Measurements from ENCODE around the gene IREB2.

DNA sequence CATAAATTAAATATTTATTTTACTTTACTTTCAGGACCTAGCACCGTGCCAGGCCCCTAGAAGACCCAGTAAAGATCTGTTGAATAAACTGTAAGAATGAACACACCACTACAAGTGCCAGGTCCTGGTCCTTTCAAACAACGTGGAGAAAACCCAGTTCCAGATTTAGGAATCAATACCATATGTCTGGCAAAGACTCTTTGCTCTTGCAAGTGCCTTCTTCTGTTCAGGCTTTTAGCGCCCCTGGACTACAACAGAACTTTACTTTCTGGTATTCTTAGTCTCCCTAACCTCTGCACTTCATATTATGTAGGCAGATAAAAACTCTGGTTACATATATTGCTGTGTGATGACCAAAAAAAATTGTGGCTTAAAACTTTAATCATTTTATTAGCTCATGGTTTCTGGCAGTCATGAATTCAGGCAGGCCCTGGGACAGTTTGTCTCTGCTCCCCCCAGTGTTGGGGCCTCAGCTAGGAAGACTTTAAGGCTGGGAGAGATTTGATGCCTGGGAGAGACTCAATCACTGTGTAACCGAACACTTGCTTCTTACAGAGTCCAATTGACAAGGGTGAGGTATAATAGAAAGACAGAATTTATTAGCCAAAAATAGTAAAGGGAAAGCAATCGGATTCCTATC is 99.4 kb downstream of the IREB2 start:
- TF ChIP-seq, protein P1, sequence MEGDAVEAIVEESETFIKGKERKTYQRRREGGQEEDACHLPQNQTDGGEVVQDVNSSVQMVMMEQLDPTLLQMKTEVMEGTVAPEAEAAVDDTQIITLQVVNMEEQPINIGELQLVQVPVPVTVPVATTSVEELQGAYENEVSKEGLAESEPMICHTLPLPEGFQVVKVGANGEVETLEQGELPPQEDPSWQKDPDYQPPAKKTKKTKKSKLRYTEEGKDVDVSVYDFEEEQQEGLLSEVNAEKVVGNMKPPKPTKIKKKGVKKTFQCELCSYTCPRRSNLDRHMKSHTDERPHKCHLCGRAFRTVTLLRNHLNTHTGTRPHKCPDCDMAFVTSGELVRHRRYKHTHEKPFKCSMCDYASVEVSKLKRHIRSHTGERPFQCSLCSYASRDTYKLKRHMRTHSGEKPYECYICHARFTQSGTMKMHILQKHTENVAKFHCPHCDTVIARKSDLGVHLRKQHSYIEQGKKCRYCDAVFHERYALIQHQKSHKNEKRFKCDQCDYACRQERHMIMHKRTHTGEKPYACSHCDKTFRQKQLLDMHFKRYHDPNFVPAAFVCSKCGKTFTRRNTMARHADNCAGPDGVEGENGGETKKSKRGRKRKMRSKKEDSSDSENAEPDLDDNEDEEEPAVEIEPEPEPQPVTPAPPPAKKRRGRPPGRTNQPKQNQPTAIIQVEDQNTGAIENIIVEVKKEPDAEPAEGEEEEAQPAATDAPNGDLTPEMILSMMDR (IDR thresholded peaks at IDR 0.05; ENCODE audit: low read depth, low read length) = no peak
- no peak for TF ChIP-seq EZH2phosphoT487 (IDR thresholded peaks at IDR 0.05; ENCODE audit: low read depth)
